HepG2 (cell line): ENCODE data around the gene MALT1. TPM values are rescaled to one million over a fixed set of nuclear protein-coding genes. Genes with fewer than 3 reads are reported as not detected.

ENCODE experiments used
- ARID5B ChIP-seq: IDR thresholded peaks from 2 replicates; pipeline ENCODE4 v1.4.0; 2020; ENCODE audit warnings: mild to moderate bottlenecking, missing genetic modification reagents
- NCOA5 ChIP-seq: sonication (generic); formaldehyde crosslinking; IDR thresholded peaks from 2 replicates; pipeline ENCODE4 v1.4.0; 2020; ENCODE audit warnings: missing genetic modification reagents
- PPARG ChIP-seq: conservative IDR thresholded peaks from 2 replicates; pipeline ENCODE4 v1.6.1; 2016; ENCODE audit warnings: missing biosample characterization, missing genetic modification reagents
- RCOR2 ChIP-seq: IDR thresholded peaks from 2 replicates; pipeline ENCODE4 v1.6.1; 2016; ENCODE audit warnings: missing biosample characterization, missing genetic modification reagents
- RNF2 ChIP-seq: fragments of 450-650 bp; conservative IDR thresholded peaks from 2 replicates; pipeline ENCODE4 v1.6.1; 2016; ENCODE audit warnings: low read depth
- SPEN ChIP-seq: sonication (generic); formaldehyde crosslinking; IDR thresholded peaks from 2 replicates; pipeline ENCODE4 v1.5.1; 2020; ENCODE audit warnings: low read depth, mild to moderate bottlenecking, missing genetic modification reagents
- TEAD3 ChIP-seq: optimal IDR thresholded peaks from 2 replicates; pipeline ENCODE3; 2016; ENCODE audit warnings: borderline replicate concordance
- THAP7 ChIP-seq: sonication (generic); formaldehyde crosslinking; IDR thresholded peaks from 2 replicates; pipeline ENCODE4 v1.8.1; 2023; ENCODE audit warnings: mild to moderate bottlenecking, missing genetic modification reagents
- TRIM22 ChIP-seq: fragments of 450-650 bp; IDR thresholded peaks from 2 replicates; pipeline ENCODE4 v1.6.1; 2017
- ZNF20 ChIP-seq: sonication (generic); formaldehyde crosslinking; IDR thresholded peaks from 2 replicates; pipeline ENCODE4 v1.4.0; 2020; ENCODE audit warnings: mild to moderate bottlenecking, moderate library complexity, missing genetic modification reagents
- ZNF550 ChIP-seq: sonication (generic); formaldehyde crosslinking; IDR thresholded peaks from 2 replicates; pipeline ENCODE4 v1.4.0; 2020; ENCODE audit warnings: mild to moderate bottlenecking, missing genetic modification reagents, borderline replicate concordance
- ZNF672 ChIP-seq: sonication (generic); formaldehyde crosslinking; IDR thresholded peaks from 2 replicates; pipeline ENCODE4 v1.8.1; 2022; ENCODE audit warnings: missing genetic modification reagents
- ZNF737 ChIP-seq: sonication (generic); formaldehyde crosslinking; IDR thresholded peaks from 2 replicates; pipeline ENCODE4 v1.5.0; 2020; ENCODE audit warnings: missing genetic modification reagents, mild to moderate bottlenecking, borderline replicate concordance
- polyA plus RNA-seq, 8 experiments: library from polyadenylated mRNA; depleted of rRNA in 3 of 8; stranded (reverse) in 7 of 8; unstranded in 1 of 8; fragments of >200 nt; fragmentation: Illumina TruSeq in 4 of 8; extraction: Trizol in 4 of 8; gene quantifications; 2 replicates each; pipeline versions ENCODE4 v1.2.1 to v1.2.3, GENCODE V29; 2011 to 2016; ENCODE audit warnings: low read depth in 4 of 8, missing spikeins in 1 of 8, mixed read lengths in 1 of 8; ENCODE audit not compliant: insufficient read depth in 1 of 8
- total RNA-seq, 5 experiments: library from RNA; depleted of rRNA; stranded (reverse); fragments of >200 nt; fragmentation: Illumina TruSeq; extraction: Trizol; gene quantifications; 2 replicates each; pipeline ENCODE4 v1.2.3, GENCODE V29; 2016; ENCODE audit warnings: low read depth in 1 of 5
- TF ChIP-seq, protein P1 (sequence below): sonication (generic); formaldehyde crosslinking; IDR thresholded peaks from 2 replicates; pipeline ENCODE4 v1.4.0; 2020; ENCODE audit warnings: missing genetic modification reagents
- TF ChIP-seq, protein P2 (sequence below): sonication (generic); formaldehyde crosslinking; conservative IDR thresholded peaks from 2 replicates; pipeline ENCODE4 v1.4.0; 2020; ENCODE audit warnings: missing genetic modification reagents
- TF ChIP-seq, protein P3 (sequence below): sonication (generic); formaldehyde crosslinking; IDR thresholded peaks from 2 replicates; pipeline ENCODE4 v1.5.0; 2020; ENCODE audit warnings: mild to moderate bottlenecking, missing genetic modification reagents
- TF ChIP-seq, protein P4 (sequence below): sonication (generic); formaldehyde crosslinking; IDR thresholded peaks from 2 replicates; pipeline ENCODE4 v1.4.0; 2020; ENCODE audit warnings: missing genetic modification reagents, borderline replicate concordance

The MALT1 gene
- total and polyA plus RNA-seq, 2 of the 13 experiments (the other 11 are each of a cell fraction or from before 2014, with no cell fraction given): 43.9 to 89.0 TPM

DNA sequence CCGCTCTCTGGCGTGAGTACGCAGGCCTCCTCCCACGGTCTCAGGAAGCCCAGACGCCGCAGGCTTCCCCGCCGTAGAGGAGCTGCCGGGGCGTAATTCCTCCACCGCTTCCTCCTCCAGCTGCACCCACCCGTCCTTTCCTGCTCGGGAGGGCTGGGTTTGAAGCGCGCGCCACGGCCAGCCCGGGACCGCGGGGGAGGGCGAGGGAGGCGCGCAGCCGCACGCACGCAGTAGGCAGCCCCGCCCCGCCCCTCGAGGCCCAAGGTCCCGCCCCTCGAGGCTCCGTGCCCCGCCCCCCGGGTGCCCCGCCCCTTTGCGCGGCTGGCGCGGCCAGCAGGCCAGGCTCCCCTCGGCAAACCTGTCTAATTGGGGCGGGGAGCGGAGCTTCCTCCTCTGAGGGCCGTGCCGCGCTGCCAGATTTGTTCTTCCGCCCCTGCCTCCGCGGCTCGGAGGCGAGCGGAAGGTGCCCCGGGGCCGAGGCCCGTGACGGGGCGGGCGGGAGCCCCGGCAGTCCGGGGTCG lies at the start of gene MALT1 (continued):
- TF ChIP-seq ARID5B (CRISPR knock-in tag): peak; percentile 7; the same call in 1 of the 2 replicates
- no peak for TF ChIP-seq RCOR2 (CRISPR knock-in tag)
- no peak for TF ChIP-seq ZNF550 (CRISPR knock-in tag)
- TF ChIP-seq, protein P1, sequence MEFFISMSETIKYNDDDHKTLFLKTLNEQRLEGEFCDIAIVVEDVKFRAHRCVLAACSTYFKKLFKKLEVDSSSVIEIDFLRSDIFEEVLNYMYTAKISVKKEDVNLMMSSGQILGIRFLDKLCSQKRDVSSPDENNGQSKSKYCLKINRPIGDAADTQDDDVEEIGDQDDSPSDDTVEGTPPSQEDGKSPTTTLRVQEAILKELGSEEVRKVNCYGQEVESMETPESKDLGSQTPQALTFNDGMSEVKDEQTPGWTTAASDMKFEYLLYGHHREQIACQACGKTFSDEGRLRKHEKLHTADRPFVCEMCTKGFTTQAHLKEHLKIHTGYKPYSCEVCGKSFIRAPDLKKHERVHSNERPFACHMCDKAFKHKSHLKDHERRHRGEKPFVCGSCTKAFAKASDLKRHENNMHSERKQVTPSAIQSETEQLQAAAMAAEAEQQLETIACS: peak; percentile 86
- TF ChIP-seq SPEN (CRISPR knock-in tag): peak; percentile 32
- TF ChIP-seq ZNF20: no peak
- TF ChIP-seq, protein P2, sequence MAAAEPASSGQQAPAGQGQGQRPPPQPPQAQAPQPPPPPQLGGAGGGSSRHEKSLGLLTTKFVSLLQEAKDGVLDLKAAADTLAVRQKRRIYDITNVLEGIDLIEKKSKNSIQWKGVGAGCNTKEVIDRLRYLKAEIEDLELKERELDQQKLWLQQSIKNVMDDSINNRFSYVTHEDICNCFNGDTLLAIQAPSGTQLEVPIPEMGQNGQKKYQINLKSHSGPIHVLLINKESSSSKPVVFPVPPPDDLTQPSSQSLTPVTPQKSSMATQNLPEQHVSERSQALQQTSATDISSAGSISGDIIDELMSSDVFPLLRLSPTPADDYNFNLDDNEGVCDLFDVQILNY (CRISPR knock-in tag): peak; percentile 94
- TF ChIP-seq NCOA5 (CRISPR knock-in tag): no peak
- TF ChIP-seq TRIM22: no peak
- no peak for TF ChIP-seq TEAD3 (CRISPR knock-in tag)
- no peak for TF ChIP-seq ZNF672 (CRISPR knock-in tag)
- TF ChIP-seq, protein P3, sequence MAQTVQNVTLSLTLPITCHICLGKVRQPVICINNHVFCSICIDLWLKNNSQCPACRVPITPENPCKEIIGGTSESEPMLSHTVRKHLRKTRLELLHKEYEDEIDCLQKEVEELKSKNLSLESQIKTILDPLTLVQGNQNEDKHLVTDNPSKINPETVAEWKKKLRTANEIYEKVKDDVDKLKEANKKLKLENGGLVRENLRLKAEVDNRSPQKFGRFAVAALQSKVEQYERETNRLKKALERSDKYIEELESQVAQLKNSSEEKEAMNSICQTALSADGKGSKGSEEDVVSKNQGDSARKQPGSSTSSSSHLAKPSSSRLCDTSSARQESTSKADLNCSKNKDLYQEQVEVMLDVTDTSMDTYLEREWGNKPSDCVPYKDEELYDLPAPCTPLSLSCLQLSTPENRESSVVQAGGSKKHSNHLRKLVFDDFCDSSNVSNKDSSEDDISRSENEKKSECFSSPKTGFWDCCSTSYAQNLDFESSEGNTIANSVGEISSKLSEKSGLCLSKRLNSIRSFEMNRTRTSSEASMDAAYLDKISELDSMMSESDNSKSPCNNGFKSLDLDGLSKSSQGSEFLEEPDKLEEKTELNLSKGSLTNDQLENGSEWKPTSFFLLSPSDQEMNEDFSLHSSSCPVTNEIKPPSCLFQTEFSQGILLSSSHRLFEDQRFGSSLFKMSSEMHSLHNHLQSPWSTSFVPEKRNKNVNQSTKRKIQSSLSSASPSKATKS: no peak
- no peak for TF ChIP-seq ZNF737 (CRISPR knock-in tag)
- TF ChIP-seq, protein P4, sequence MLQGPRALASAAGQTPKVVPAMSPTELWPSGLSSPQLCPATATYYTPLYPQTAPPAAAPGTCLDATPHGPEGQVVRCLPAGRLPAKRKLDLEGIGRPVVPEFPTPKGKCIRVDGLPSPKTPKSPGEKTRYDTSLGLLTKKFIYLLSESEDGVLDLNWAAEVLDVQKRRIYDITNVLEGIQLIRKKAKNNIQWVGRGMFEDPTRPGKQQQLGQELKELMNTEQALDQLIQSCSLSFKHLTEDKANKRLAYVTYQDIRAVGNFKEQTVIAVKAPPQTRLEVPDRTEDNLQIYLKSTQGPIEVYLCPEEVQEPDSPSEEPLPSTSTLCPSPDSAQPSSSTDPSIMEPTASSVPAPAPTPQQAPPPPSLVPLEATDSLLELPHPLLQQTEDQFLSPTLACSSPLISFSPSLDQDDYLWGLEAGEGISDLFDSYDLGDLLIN (CRISPR knock-in tag): no peak
- TF ChIP-seq THAP7: no peak
- 0 out of 2 replicates have a peak, but pooled peaks have one; percentile 49 for TF ChIP-seq PPARG (CRISPR knock-in tag)
- TF ChIP-seq RNF2: no peak
